ENCODE results near the gene KLK8. TPM values are rescaled to one million over a fixed set of nuclear protein-coding genes. Genes with fewer than 3 reads are reported as not detected.
"Not testable (repeated sequence)": the region's sequence is repeated elsewhere in the genome, so short reads cannot be mapped to it uniquely, and the experiment has no call there.

Gene KLK8
- total RNA-seq, 1 experiment from 2014 or later, result not detected

GRCh38 chr19:50983625-50984292 lies 17.6 kb downstream of the KLK8 start, which contains the start of gene KLK7:
TSS of gene KLK7 (minus strand) at chr19:50983917. CDS start at chr19:50982399, 1,518 bp downstream.
- DNase-seq (ENCODE audit: low read depth), result peak; percentile 46

GRCh38 chr19:50982186-50982585 lies 19.2 kb downstream of the KLK8 start:
- no peak for DNase-seq (ENCODE audit: low read depth)

- no peak for DNase-seq (ENCODE audit: low read depth)
Measured at GRCh38 chr19:50981587-50982146, 19.7 kb downstream of the KLK8 start.

- DNase-seq (ENCODE audit: low read depth), result no peak
Measured at GRCh38 chr19:50980208-50980607, 21.2 kb downstream of the KLK8 start.

- no peak for DNase-seq (ENCODE audit: low read depth)
Measured at GRCh38 chr19:50979758-50980157, 21.6 kb downstream of the KLK8 start.

GRCh38 chr19:50978772-50979390 lies 22.5 kb downstream of the KLK8 start:
- DNase-seq (ENCODE audit: low read depth), result no peak

- no peak for DNase-seq (ENCODE audit: low read depth)
Measured at GRCh38 chr19:50977626-50978025, 23.8 kb downstream of the KLK8 start.

GRCh38 chr19:50975766-50976165 lies 25.6 kb downstream of the KLK8 start:
- peak; percentile 63 for DNase-seq (ENCODE audit: low read depth)

- no peak for DNase-seq (ENCODE audit: low read depth)
Measured at GRCh38 chr19:50974702-50975556, 26.5 kb downstream of the KLK8 start.

- DNase-seq (ENCODE audit: low read depth), result no peak
Measured at GRCh38 chr19:50972795-50973376, 28.5 kb downstream of the KLK8 start.

GRCh38 chr19:50969810-50970209 lies 31.6 kb downstream of the KLK8 start:
- not testable (repeated sequence) for DNase-seq (ENCODE audit: low read depth)

GRCh38 chr19:50969413-50969760 lies 32.0 kb downstream of the KLK8 start, which contains the start of gene KLK6:
TSS of gene KLK6 (minus strand) at chr19:50969591. CDS start at chr19:50968104, 1,487 bp downstream.
- peak; percentile 50 for DNase-seq (ENCODE audit: low read depth)

GRCh38 chr19:50968716-50969412 lies 32.5 kb downstream of the KLK8 start:
- DNase-seq (ENCODE audit: low read depth), result no peak

GRCh38 chr19:50967929-50968715 lies 33.3 kb downstream of the KLK8 start:
- DNase-seq (ENCODE audit: low read depth), result no peak

GRCh38 chr19:50964266-50964665 lies 37.1 kb downstream of the KLK8 start:
- DNase-seq (ENCODE audit: low read depth), result no peak

- DNase-seq (ENCODE audit: low read depth), result no peak
Measured at GRCh38 chr19:50963381-50963780, 38.0 kb downstream of the KLK8 start.

GRCh38 chr19:50962245-50962644 lies 39.2 kb downstream of the KLK8 start:
- no peak for DNase-seq (ENCODE audit: low read depth)

- peak; percentile 61 for DNase-seq (ENCODE audit: low read depth)
Measured at GRCh38 chr19:50959731-50960500, 41.5 kb downstream of the KLK8 start.

GRCh38 chr19:50957587-50957986 lies 43.8 kb downstream of the KLK8 start:
- DNase-seq (ENCODE audit: low read depth), result no peak

GRCh38 chr19:50952910-50953309 lies 48.5 kb downstream of the KLK8 start, which contains the start of gene KLK5:
TSS of gene KLK5 (minus strand) at chr19:50953038. CDS start at chr19:50952657, 381 bp downstream.
- peak; percentile 58 for DNase-seq (ENCODE audit: low read depth)

Data from Daoy (cell line).